Measurements from ENCODE around the gene SHROOM3. TPM values are rescaled to one million over a fixed set of nuclear protein-coding genes. Genes with fewer than 3 reads are reported as not detected.

SHROOM3 gene
- total RNA-seq, 1 experiment from 2014 or later = 27.6 TPM

DNA sequence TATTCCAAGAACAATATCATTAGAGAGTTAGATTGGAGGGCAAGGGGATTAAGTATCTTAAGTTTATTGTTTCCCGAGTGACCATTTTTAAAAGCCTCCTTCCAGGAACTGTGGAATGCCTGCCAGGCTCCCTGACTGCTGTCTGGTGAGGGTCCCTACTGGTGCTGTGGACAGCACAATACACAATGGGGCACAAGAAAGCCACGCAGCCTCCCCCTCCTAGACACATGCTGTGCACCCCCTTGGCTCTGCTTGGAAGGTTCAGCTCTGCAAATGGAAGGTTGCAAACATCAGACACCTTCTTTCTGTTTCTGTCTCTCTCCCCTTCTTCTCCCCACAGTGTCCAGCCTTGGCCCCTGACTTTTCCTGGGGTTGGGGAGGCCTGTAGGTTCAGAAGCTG is 153.2 kb downstream of the SHROOM3 start:
- WGBS (ENCODE audit: extremely low coverage, insufficient read length, low lambda C conversion rate) = no CpG with 5 or more reads among the region's 2 CpGs
- Histone ChIP-seq H2BK20ac (ENCODE audit: low read depth, low read length, poor library complexity, severe bottlenecking) (no peak overlapping the region), H4K91ac (ENCODE audit: insufficient read length, low read depth, low read length) (peak overlapping the region; percentile 94), H4K8ac (replicated peaks; ENCODE audit: insufficient read length, low read depth, low read length) (no peak overlapping the region), H3K4me2 (ENCODE audit: insufficient read depth, insufficient read length, low read length) (no peak overlapping the region), H3K9ac (ENCODE audit: extremely low read depth, insufficient read length, low read length) (no peak overlapping the region), H4K20me1 (ENCODE audit: control insufficient read depth, insufficient read depth, insufficient read length) (no peaks in the 10 kb centered on the region), H3K23ac (ENCODE audit: insufficient read length, low read depth, low read length) (no peak overlapping the region), H3K27ac (ENCODE audit: insufficient read length, low read depth, low read length) (peak overlapping the region; percentile 51), H3K4ac (ENCODE audit: low read depth, low read length) (peak overlapping the region; percentile 68), H3K79me2 (ENCODE audit: insufficient read depth, low read length) (no peaks in the 10 kb centered on the region), H3K79me1 (ENCODE audit: insufficient read depth, low read depth, low read length, poor library complexity, severe bottlenecking) (no peaks in the 10 kb centered on the region), H3K9me3 (ENCODE audit: control insufficient read depth, low read depth, low read length) (no peaks in the 10 kb centered on the region), H3K27me3 (ENCODE audit: insufficient read depth, low read length) (no peaks in the 10 kb centered on the region), H2AFZ (ENCODE audit: low read length) (no peak overlapping the region), H4K5ac (ENCODE audit: insufficient read length, low read depth, low read length) (no peak overlapping the region), H2BK12ac (ENCODE audit: insufficient read length, low read depth, low read length) (peak overlapping the region; percentile 93), H3T11ph (ENCODE audit: low read length) (peak overlapping the region; percentile 81), H3K56ac (ENCODE audit: insufficient read length, low read depth, low read length) (no peak overlapping the region), H2BK120ac (ENCODE audit: low read depth, low read length, poor library complexity, severe bottlenecking) (no peak overlapping the region), H2BK15ac (ENCODE audit: low read depth, low read length) (peak overlapping the region; percentile 92), H2AK5ac (ENCODE audit: insufficient read length, low read length) (peak overlapping the region; percentile 91), H3K14ac (ENCODE audit: insufficient read depth, low read length) (peak overlapping the region; percentile 88), H3K23me2 (ENCODE audit: insufficient read length, low read depth, low read length, poor library complexity, severe bottlenecking) (peaks cover 5% of the 10 kb centered on the region), H2BK5ac (ENCODE audit: insufficient read length, low read length) (peak overlapping the region; percentile 9), H3K18ac (ENCODE audit: insufficient read length, low read depth, low read length) (peak overlapping the region; percentile 88), H3K4me1 (ENCODE audit: insufficient read depth, low read length) (peaks cover 13% of the 10 kb centered on the region)
- Mint-ChIP-seq H3K27ac (peak overlapping the region; percentile 80 to 100 (median 93)), H3K27me3 (ENCODE audit: low read depth) (no peaks in the 10 kb centered on the region), H3K9me3 (peaks cover 0 to 4% of the 10 kb centered on the region in 2 experiments; a peak in 2 of 5 replicates), H3K36me3 (ENCODE audit: insufficient read depth in 1 of 3, low read depth in 3 of 3) (peaks cover 0 to 6% (median 0%) of the 10 kb centered on the region in 3 experiments; a peak in 2 of 7 replicates), H3K4me1 (peaks cover 76 to 78% of the 10 kb centered on the region in 2 experiments), H3K4me3 (no peak overlapping the region)
- TF ChIP-seq, protein P1, sequence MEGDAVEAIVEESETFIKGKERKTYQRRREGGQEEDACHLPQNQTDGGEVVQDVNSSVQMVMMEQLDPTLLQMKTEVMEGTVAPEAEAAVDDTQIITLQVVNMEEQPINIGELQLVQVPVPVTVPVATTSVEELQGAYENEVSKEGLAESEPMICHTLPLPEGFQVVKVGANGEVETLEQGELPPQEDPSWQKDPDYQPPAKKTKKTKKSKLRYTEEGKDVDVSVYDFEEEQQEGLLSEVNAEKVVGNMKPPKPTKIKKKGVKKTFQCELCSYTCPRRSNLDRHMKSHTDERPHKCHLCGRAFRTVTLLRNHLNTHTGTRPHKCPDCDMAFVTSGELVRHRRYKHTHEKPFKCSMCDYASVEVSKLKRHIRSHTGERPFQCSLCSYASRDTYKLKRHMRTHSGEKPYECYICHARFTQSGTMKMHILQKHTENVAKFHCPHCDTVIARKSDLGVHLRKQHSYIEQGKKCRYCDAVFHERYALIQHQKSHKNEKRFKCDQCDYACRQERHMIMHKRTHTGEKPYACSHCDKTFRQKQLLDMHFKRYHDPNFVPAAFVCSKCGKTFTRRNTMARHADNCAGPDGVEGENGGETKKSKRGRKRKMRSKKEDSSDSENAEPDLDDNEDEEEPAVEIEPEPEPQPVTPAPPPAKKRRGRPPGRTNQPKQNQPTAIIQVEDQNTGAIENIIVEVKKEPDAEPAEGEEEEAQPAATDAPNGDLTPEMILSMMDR (conservative IDR thresholded peaks at IDR 0.05) = no peak
- DNase-seq = peak; percentile 45
